ENCODE data around the gene NINJ2.

The NINJ2 gene

DNA sequence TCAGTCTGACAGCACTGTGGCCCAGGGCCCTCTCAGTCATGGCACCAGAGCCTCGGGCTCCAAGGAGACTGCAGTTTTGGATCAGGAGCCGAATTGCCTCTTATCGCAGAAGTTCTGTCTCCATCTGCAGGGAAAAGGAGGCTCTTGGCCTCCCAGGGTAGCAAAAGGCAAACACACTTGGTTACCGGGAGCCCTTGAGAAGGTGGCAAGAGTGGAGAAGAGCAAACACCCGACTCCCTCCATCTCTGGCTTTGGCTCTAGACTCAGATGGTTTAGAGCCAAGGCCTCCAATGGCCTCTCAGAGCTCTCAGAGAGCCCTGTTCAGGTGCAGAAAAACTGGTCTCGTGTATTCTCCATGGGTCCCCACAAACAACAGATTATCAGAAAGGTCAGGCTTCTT lies 44.6 kb downstream of the NINJ2 start:
- TF ChIP-seq YY1 (IDR thresholded peaks at IDR 0.05; ENCODE audit: low read depth), result no peak
- TF ChIP-seq TCF12 (IDR thresholded peaks at IDR 0.05; ENCODE audit: low read depth), result no peak
- TF ChIP-seq NFIC (IDR thresholded peaks at IDR 0.05), result no peak
- TF ChIP-seq FOXM1 (IDR thresholded peaks at IDR 0.05; ENCODE audit: borderline replicate concordance, low read depth), result no peak
- TF ChIP-seq, protein P1, sequence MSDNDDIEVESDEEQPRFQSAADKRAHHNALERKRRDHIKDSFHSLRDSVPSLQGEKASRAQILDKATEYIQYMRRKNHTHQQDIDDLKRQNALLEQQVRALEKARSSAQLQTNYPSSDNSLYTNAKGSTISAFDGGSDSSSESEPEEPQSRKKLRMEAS (IDR thresholded peaks at IDR 0.05), result no peak
- TF ChIP-seq TAF1 (IDR thresholded peaks at IDR 0.05; ENCODE audit: low read depth), result no peak
- TF ChIP-seq, protein P2, sequence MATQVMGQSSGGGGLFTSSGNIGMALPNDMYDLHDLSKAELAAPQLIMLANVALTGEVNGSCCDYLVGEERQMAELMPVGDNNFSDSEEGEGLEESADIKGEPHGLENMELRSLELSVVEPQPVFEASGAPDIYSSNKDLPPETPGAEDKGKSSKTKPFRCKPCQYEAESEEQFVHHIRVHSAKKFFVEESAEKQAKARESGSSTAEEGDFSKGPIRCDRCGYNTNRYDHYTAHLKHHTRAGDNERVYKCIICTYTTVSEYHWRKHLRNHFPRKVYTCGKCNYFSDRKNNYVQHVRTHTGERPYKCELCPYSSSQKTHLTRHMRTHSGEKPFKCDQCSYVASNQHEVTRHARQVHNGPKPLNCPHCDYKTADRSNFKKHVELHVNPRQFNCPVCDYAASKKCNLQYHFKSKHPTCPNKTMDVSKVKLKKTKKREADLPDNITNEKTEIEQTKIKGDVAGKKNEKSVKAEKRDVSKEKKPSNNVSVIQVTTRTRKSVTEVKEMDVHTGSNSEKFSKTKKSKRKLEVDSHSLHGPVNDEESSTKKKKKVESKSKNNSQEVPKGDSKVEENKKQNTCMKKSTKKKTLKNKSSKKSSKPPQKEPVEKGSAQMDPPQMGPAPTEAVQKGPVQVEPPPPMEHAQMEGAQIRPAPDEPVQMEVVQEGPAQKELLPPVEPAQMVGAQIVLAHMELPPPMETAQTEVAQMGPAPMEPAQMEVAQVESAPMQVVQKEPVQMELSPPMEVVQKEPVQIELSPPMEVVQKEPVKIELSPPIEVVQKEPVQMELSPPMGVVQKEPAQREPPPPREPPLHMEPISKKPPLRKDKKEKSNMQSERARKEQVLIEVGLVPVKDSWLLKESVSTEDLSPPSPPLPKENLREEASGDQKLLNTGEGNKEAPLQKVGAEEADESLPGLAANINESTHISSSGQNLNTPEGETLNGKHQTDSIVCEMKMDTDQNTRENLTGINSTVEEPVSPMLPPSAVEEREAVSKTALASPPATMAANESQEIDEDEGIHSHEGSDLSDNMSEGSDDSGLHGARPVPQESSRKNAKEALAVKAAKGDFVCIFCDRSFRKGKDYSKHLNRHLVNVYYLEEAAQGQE (IDR thresholded peaks at IDR 0.05; ENCODE audit: low read depth), result no peak
- no peak for TF ChIP-seq TEAD4 (IDR thresholded peaks at IDR 0.05)
- TF ChIP-seq CEBPB (IDR thresholded peaks at IDR 0.05), result no peak
- TF ChIP-seq ZBTB7A (IDR thresholded peaks at IDR 0.05; ENCODE audit: low read depth), result no peak

DNA sequence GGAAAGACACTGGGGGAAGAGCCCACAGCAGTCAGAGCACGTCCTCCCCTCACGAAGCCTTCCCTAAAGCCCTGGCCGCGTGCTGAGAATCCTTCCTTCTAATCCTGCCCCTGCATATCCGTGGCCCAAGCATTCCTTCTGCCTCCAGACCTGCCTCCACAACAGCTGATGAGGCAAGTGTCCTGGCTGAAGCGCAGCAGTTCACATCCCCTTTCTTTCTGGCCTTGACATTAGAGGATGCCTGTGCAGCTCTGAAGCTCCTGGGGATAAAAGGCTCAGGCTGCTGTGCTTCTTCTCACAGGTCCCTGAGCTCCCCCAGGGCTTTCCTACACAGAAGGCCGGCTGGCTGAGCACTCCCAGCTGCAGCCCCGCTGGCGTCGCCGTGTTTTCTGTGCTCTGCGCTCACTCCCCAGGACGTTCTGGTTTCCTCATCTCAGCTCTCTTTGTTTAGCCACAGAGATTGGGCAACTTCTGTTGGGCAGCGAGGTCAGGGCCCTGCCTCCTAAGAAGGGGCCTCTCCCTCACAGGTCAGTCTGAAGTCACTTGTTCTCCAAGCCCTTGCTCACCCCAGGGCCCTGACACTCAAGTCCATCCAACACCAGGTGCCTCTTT lies 45.8 kb downstream of the NINJ2 start:
- TF ChIP-seq EGR1 (IDR thresholded peaks at IDR 0.05), result no peak

DNA sequence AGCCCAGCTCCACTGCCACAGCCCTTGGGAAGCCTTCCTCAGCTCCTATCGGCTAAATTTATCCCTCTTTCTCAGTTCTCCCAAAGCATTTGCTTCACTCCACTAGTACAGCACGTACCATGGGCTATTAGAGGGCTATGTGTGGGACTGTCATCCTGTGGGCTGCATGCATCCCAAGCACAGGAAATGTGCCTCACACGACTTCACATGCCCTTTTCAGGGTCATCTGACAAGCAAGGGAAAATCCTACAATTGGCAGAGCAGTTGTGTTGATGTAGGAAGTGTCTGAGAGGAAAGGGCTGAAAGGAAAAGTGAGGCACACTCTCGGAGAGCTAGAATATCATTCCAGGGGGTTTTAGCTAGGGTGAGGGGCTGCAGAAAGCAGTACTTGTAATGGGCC lies 47.6 kb downstream of the NINJ2 start:
- no peak for TF ChIP-seq EGR1 (IDR thresholded peaks at IDR 0.05)
- TF ChIP-seq, protein P1 (IDR thresholded peaks at IDR 0.05), result no peak
- no peak for TF ChIP-seq TEAD4 (IDR thresholded peaks at IDR 0.05)
- TF ChIP-seq CREB1 (IDR thresholded peaks at IDR 0.05; ENCODE audit: low read depth), result no peak
- TF ChIP-seq ZBTB7A (IDR thresholded peaks at IDR 0.05; ENCODE audit: low read depth), result no peak
- TF ChIP-seq EP300 (IDR thresholded peaks at IDR 0.05; ENCODE audit: borderline replicate concordance), result no peak
- no peak for TF ChIP-seq FOXM1 (IDR thresholded peaks at IDR 0.05; ENCODE audit: borderline replicate concordance, low read depth)
- TF ChIP-seq CEBPB (IDR thresholded peaks at IDR 0.05), result no peak
- TF ChIP-seq YY1 (IDR thresholded peaks at IDR 0.05; ENCODE audit: low read depth), result no peak
- TF ChIP-seq, protein P3, sequence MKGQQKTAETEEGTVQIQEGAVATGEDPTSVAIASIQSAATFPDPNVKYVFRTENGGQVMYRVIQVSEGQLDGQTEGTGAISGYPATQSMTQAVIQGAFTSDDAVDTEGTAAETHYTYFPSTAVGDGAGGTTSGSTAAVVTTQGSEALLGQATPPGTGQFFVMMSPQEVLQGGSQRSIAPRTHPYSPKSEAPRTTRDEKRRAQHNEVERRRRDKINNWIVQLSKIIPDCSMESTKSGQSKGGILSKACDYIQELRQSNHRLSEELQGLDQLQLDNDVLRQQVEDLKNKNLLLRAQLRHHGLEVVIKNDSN (IDR thresholded peaks at IDR 0.05), result no peak
- no peak for TF ChIP-seq RAD21 (IDR thresholded peaks at IDR 0.05; ENCODE audit: low read depth)
- TF ChIP-seq TCF12 (IDR thresholded peaks at IDR 0.05; ENCODE audit: low read depth), result no peak

DNA sequence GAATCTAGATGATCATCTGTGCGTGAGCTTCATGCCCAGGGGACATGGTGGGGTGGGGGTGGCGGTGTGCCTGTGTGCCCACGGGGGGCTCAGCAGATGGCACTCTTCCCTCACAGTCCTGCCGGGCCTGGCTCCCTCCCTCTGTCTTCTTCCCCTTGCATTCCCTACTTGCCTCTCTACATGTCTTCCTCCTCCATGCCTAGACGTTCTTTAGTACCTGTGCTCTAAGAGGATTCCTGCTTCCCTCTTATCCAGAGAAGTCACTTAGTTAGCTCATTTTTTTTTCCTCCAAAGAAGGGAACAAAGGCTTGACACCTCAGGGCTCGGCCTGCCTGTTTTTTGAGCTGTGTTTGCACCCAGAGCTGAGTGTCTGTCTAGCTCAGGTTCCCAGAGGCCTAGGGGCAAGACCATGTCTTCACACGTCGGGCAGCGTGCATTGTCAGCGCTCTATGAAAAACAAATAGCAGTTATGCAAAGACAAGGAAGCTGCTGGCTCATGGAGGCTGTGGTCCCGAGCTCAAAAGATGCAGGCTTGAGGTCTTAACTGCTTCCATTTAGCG lies 48.8 kb downstream of the NINJ2 start:
- TF ChIP-seq NFIC (IDR thresholded peaks at IDR 0.05), result no peak
- TF ChIP-seq TEAD4 (IDR thresholded peaks at IDR 0.05), result no peak
- peak; percentile 60 for TF ChIP-seq RAD21 (IDR thresholded peaks at IDR 0.05; ENCODE audit: low read depth)

DNA sequence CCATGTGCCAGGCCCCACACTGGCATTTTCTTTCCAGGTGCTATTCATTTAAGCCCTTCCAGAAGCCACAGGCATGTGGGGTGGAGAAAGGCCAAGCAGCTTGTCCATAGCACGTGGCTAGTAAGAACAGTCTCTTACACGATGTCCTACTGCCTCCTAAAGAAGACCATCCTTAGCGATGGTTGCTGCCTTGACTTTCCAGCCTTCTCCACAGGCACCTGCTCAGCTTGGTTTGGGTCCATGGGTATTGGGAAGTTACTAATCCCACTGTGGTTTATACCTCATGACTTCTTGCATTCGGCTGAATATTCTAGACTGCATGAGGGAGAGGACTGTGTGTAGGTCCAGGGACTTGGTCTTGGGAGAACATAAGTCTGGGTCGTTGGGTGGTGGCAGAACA lies 49.2 kb downstream of the NINJ2 start:
- TF ChIP-seq, protein P1 (IDR thresholded peaks at IDR 0.05), result no peak
- TF ChIP-seq FOXM1 (IDR thresholded peaks at IDR 0.05; ENCODE audit: borderline replicate concordance, low read depth) (no peak), EGR1 (IDR thresholded peaks at IDR 0.05) (no peak), TEAD4 (IDR thresholded peaks at IDR 0.05) (no peak), CEBPB (IDR thresholded peaks at IDR 0.05) (no peak), ZBTB7A (IDR thresholded peaks at IDR 0.05; ENCODE audit: low read depth) (no peak), NFIC (IDR thresholded peaks at IDR 0.05) (no peak), TCF12 (IDR thresholded peaks at IDR 0.05; ENCODE audit: low read depth) (no peak), CREB1 (IDR thresholded peaks at IDR 0.05; ENCODE audit: low read depth) (no peak), TAF1 (IDR thresholded peaks at IDR 0.05; ENCODE audit: low read depth) (no peak), EP300 (IDR thresholded peaks at IDR 0.05; ENCODE audit: borderline replicate concordance) (no peak), RAD21 (IDR thresholded peaks at IDR 0.05; ENCODE audit: low read depth) (no peak), YY1 (IDR thresholded peaks at IDR 0.05; ENCODE audit: low read depth) (no peak)
- TF ChIP-seq, protein P3 (IDR thresholded peaks at IDR 0.05), result no peak
- TF ChIP-seq, protein P2 (IDR thresholded peaks at IDR 0.05; ENCODE audit: low read depth), result no peak

DNA sequence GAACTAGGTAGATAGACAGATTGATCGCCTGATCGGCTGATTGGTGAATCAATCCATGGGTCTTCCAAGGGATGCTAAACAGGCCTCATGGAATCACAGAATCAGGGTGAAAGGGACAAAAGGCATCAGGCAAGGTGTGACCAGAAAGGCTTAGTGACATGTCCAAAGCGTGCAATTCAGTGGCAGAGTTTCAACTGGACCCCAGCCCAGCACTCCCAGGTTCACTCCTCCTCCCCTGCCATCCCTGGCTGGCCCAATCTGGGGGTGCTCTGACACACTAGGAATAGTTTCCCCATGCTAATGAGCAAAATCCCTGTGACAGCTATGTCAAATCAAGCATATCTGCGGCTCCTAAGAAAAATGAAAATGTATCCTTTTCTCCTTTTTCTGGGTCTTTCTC lies 50.4 kb downstream of the NINJ2 start:
- TF ChIP-seq, protein P1 (IDR thresholded peaks at IDR 0.05), result no peak
- TF ChIP-seq FOXM1 (IDR thresholded peaks at IDR 0.05; ENCODE audit: borderline replicate concordance, low read depth) (no peak), TCF12 (IDR thresholded peaks at IDR 0.05; ENCODE audit: low read depth) (no peak), TAF1 (IDR thresholded peaks at IDR 0.05; ENCODE audit: low read depth) (no peak), ZBTB7A (IDR thresholded peaks at IDR 0.05; ENCODE audit: low read depth) (no peak), NFIC (IDR thresholded peaks at IDR 0.05) (no peak), CREB1 (IDR thresholded peaks at IDR 0.05; ENCODE audit: low read depth) (no peak), YY1 (IDR thresholded peaks at IDR 0.05; ENCODE audit: low read depth) (no peak), RAD21 (IDR thresholded peaks at IDR 0.05; ENCODE audit: low read depth) (no peak), TEAD4 (IDR thresholded peaks at IDR 0.05) (no peak)
- TF ChIP-seq, protein P3 (IDR thresholded peaks at IDR 0.05), result no peak
- TF ChIP-seq, protein P2 (IDR thresholded peaks at IDR 0.05; ENCODE audit: low read depth), result no peak

Data from Ishikawa (cell line).